HCT116 (cell line): Measurements from ENCODE around the gene CXCL11.

Experiments
- CBX3 ChIP-seq: IDR thresholded peaks from 2 replicates; pipeline ENCODE4 v1.6.1; 2012; ENCODE audit warnings: low read depth
- EZH2 ChIP-seq: fragments of 200-600 bp; sonication (generic); IDR thresholded peaks from 2 replicates; pipeline ENCODE4 v1.6.1; 2017; ENCODE audit warnings: antibody characterized with exemption, mixed run types
- EZH2phosphoT487 ChIP-seq: fragments of 200-600 bp; IDR thresholded peaks from 2 replicates; pipeline ENCODE4 v1.6.1; 2018; ENCODE audit warnings: antibody characterized with exemption, borderline replicate concordance
- POLR2A ChIP-seq: IDR thresholded peaks from 2 replicates; pipeline ENCODE4 v1.7.0; 2011; ENCODE audit warnings: borderline replicate concordance; ENCODE audit not compliant: insufficient read depth, insufficient read length; ENCODE audit errors: extremely low read depth
- RAD21 ChIP-seq: IDR thresholded peaks from 2 replicates; pipeline ENCODE4 v1.6.1; 2012; ENCODE audit warnings: low read depth, mild to moderate bottlenecking
- SIN3A ChIP-seq: IDR thresholded peaks from 2 replicates; pipeline ENCODE4 v1.6.1; 2012; ENCODE audit warnings: low read depth
- TF ChIP-seq, protein P1 (sequence below), 3 experiments: fragments of 200-600 bp in 1 of 3; sonication (generic) in 1 of 3; IDR thresholded peaks in 2 of 3; conservative IDR thresholded peaks in 1 of 3; 2 replicates each; pipeline ENCODE4 v1.5.1; 2012 to 2017; ENCODE audit warnings: low read depth in 2 of 3, low read length in 2 of 3, antibody characterized with exemption in 1 of 3, borderline replicate concordance in 1 of 3, control low read depth in 1 of 3, mild to moderate bottlenecking in 1 of 3, mixed read lengths in 1 of 3, mixed run types in 1 of 3, moderate library complexity in 1 of 3; ENCODE audit not compliant: insufficient read depth in 1 of 3

- TF ChIP-seq EZH2phosphoT487, result no peak
- TF ChIP-seq, protein P1, sequence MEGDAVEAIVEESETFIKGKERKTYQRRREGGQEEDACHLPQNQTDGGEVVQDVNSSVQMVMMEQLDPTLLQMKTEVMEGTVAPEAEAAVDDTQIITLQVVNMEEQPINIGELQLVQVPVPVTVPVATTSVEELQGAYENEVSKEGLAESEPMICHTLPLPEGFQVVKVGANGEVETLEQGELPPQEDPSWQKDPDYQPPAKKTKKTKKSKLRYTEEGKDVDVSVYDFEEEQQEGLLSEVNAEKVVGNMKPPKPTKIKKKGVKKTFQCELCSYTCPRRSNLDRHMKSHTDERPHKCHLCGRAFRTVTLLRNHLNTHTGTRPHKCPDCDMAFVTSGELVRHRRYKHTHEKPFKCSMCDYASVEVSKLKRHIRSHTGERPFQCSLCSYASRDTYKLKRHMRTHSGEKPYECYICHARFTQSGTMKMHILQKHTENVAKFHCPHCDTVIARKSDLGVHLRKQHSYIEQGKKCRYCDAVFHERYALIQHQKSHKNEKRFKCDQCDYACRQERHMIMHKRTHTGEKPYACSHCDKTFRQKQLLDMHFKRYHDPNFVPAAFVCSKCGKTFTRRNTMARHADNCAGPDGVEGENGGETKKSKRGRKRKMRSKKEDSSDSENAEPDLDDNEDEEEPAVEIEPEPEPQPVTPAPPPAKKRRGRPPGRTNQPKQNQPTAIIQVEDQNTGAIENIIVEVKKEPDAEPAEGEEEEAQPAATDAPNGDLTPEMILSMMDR (IDR thresholded peaks at IDR 0.05 in 2 of 3, conservative IDR thresholded peaks at IDR 0.05 in 1 of 3; ENCODE audit: borderline replicate concordance in 1 of 3, insufficient read depth in 1 of 3, low read depth in 2 of 3, low read length in 2 of 3), result no peak
- no peak for TF ChIP-seq EZH2
- TF ChIP-seq CBX3, result no peak
- TF ChIP-seq RAD21, result no peak
- TF ChIP-seq POLR2A, result no peak
- no peak for TF ChIP-seq SIN3A
These were observed 39.2 kb upstream of the CXCL11 start for GRCh38 chr4:76074993-76075600.
